ENCODE measurements around the gene LCE4A. TPM values are rescaled to one million over a fixed set of nuclear protein-coding genes. Genes with fewer than 3 reads are reported as not detected.

Gene LCE4A
- polyA plus RNA-seq, 2 of the 4 experiments (the other 2 are of a cell fraction) = not detected

DNA sequence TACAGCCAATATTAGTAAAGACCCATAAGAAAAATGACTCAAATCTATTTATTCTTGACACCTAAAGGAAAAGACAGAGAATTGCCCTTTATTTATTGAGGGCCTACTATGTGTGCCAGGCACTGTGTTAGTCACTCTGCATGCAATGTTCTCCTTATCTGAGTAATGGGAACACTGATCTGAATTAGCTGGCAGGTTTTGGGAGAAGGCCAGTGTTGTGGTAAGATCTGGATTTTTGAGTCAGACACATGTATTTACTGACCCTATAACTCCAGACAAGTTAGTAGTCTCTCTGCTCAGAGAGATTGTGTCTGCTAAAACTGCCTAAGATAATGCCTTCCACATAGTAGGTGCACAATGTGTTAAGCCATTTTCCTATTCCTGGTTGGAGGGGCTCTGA lies 17.3 kb downstream of the LCE4A start:
- Histone ChIP-seq H3K27ac (no peak overlapping the region), H3K9me3 (no peaks in the 10 kb centered on the region), H3K4me1 (no peaks in the 10 kb centered on the region), H3K4me3 (no peak overlapping the region), H3K4me2 (no peak overlapping the region)
- ATAC-seq = no peak
- no peak for FAIRE-seq
- no peak for DNase-seq (ENCODE audit: low read depth in 1 of 2, low spot score in 1 of 2)
- CTCF ChIA-PET = no interaction called here
- POLR2A ChIA-PET = no interaction called here
- TF ChIP-seq CEBPB (IDR thresholded peaks at IDR 0.05) (no peak), HEYL (CRISPR knock-in tag; IDR thresholded peaks at IDR 0.05) (no peak)

DNA sequence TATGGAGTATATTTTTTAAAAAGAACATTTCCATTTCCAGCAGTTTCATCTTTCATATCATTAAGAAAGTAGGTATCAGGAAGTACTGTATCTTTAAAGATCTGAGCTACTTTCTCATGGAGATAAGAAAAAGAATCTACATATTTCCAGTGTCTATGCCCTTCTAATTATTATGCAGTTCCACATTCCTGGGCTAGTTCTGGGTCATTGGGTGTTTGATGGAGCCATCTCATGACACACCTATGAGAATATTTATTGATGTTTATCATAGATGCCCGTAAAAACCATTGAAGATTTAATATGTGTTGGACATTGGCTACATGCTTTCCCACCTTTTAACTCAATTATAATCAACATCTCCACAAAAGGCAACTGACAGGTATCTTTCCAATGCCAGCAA lies 21.0 kb downstream of the LCE4A start:
- CTCF ChIA-PET = no interaction called here
- POLR2A ChIA-PET = no interaction called here

DNA sequence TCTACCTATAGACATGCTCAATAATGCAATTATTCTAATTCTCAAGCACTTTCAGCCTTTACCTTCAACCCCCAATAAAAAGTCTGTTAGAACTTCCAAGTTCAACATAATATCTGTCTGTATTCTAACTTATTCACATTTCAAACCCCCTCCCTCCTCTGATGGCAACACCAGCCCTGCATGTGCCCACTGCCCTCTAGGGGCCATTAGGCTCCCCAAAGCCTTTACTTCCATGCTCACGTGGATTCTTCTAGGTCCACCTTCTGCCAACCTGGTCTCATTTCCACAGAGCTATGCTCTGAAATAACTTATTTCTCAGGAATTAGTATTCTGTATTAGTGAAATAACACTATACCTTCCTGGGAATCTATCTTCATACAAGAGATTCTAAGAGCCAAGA lies 27.7 kb downstream of the LCE4A start:
- Histone ChIP-seq H3K4me3 (no peak overlapping the region), H3K9me3 (no peaks in the 10 kb centered on the region), H3K27ac (no peak overlapping the region), H3K4me1 (no peaks in the 10 kb centered on the region), H3K4me2 (no peak overlapping the region)
- ATAC-seq (peak; percentile 54 to 77; a peak in 4 of 6 replicates), FAIRE-seq (no peak), DNase-seq (ENCODE audit: low read depth in 1 of 2, low spot score in 1 of 2) (peak in 1 of 2 experiments; percentile 30)
- TF ChIP-seq SMC3 (IDR thresholded peaks at IDR 0.05) = 0 out of 3 replicates have a peak, but pooled peaks have one; percentile 13
- peak; percentile 33 to 52; a peak in 3 of 5 replicates for TF ChIP-seq RAD21 (conservative IDR thresholded peaks at IDR 0.05 in 1 of 2, IDR thresholded peaks at IDR 0.05 in 1 of 2)
- TF ChIP-seq, protein P1, sequence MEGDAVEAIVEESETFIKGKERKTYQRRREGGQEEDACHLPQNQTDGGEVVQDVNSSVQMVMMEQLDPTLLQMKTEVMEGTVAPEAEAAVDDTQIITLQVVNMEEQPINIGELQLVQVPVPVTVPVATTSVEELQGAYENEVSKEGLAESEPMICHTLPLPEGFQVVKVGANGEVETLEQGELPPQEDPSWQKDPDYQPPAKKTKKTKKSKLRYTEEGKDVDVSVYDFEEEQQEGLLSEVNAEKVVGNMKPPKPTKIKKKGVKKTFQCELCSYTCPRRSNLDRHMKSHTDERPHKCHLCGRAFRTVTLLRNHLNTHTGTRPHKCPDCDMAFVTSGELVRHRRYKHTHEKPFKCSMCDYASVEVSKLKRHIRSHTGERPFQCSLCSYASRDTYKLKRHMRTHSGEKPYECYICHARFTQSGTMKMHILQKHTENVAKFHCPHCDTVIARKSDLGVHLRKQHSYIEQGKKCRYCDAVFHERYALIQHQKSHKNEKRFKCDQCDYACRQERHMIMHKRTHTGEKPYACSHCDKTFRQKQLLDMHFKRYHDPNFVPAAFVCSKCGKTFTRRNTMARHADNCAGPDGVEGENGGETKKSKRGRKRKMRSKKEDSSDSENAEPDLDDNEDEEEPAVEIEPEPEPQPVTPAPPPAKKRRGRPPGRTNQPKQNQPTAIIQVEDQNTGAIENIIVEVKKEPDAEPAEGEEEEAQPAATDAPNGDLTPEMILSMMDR (IDR thresholded peaks at IDR 0.05) = peak; percentile 31; the same call in 2 of the 3 replicates
- TF ChIP-seq, protein P2, sequence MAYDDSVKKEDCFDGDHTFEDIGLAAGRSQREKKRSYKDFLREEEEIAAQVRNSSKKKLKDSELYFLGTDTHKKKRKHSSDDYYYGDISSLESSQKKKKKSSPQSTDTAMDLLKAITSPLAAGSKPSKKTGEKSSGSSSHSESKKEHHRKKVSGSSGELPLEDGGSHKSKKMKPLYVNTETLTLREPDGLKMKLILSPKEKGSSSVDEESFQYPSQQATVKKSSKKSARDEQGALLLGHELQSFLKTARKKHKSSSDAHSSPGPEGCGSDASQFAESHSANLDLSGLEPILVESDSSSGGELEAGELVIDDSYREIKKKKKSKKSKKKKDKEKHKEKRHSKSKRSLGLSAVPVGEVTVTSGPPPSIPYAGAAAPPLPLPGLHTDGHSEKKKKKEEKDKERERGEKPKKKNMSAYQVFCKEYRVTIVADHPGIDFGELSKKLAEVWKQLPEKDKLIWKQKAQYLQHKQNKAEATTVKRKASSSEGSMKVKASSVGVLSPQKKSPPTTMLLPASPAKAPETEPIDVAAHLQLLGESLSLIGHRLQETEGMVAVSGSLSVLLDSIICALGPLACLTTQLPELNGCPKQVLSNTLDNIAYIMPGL (CRISPR knock-in tag; IDR thresholded peaks at IDR 0.05; ENCODE audit: borderline replicate concordance) = no peak
- no peak for TF ChIP-seq RARB (CRISPR knock-in tag; IDR thresholded peaks at IDR 0.05)
- CTCF ChIA-PET = interaction anchor here (0.6 to 1.6 kb wide), 3 partner anchors 40 to 1031 kb away, joined by 3 read pairs; no protein-coding TSS in a partner anchor
- WGBS (ENCODE audit: missing lambda C conversion rate) = 5% methylated on average over 1 of the region's 1 CpG
- POLR2A ChIA-PET = no interaction called here

More for the DNA sequence above, 21.0 kb downstream of the LCE4A start:
- Histone ChIP-seq H3K9me3 (no peaks in the 10 kb centered on the region), H3K4me1 (no peaks in the 10 kb centered on the region), H3K4me2 (no peak overlapping the region), H3K4me3 (no peak overlapping the region), H3K27ac (no peak overlapping the region)
- TF ChIP-seq, protein P3, sequence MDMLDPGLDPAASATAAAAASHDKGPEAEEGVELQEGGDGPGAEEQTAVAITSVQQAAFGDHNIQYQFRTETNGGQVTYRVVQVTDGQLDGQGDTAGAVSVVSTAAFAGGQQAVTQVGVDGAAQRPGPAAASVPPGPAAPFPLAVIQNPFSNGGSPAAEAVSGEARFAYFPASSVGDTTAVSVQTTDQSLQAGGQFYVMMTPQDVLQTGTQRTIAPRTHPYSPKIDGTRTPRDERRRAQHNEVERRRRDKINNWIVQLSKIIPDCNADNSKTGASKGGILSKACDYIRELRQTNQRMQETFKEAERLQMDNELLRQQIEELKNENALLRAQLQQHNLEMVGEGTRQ (IDR thresholded peaks at IDR 0.05) = no peak
- TF ChIP-seq, protein P4, sequence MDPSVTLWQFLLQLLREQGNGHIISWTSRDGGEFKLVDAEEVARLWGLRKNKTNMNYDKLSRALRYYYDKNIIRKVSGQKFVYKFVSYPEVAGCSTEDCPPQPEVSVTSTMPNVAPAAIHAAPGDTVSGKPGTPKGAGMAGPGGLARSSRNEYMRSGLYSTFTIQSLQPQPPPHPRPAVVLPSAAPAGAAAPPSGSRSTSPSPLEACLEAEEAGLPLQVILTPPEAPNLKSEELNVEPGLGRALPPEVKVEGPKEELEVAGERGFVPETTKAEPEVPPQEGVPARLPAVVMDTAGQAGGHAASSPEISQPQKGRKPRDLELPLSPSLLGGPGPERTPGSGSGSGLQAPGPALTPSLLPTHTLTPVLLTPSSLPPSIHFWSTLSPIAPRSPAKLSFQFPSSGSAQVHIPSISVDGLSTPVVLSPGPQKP (IDR thresholded peaks at IDR 0.05; ENCODE audit: low read depth, low read length) = no peak
- no peak for TF ChIP-seq NFE2L2 (conservative IDR thresholded peaks at IDR 0.05; ENCODE audit: low read length)
- no peak for TF ChIP-seq CHD4 (IDR thresholded peaks at IDR 0.05; ENCODE audit: borderline replicate concordance)
- TF ChIP-seq SREBF2 (IDR thresholded peaks at IDR 0.05) = no peak
- TF ChIP-seq, protein P5, sequence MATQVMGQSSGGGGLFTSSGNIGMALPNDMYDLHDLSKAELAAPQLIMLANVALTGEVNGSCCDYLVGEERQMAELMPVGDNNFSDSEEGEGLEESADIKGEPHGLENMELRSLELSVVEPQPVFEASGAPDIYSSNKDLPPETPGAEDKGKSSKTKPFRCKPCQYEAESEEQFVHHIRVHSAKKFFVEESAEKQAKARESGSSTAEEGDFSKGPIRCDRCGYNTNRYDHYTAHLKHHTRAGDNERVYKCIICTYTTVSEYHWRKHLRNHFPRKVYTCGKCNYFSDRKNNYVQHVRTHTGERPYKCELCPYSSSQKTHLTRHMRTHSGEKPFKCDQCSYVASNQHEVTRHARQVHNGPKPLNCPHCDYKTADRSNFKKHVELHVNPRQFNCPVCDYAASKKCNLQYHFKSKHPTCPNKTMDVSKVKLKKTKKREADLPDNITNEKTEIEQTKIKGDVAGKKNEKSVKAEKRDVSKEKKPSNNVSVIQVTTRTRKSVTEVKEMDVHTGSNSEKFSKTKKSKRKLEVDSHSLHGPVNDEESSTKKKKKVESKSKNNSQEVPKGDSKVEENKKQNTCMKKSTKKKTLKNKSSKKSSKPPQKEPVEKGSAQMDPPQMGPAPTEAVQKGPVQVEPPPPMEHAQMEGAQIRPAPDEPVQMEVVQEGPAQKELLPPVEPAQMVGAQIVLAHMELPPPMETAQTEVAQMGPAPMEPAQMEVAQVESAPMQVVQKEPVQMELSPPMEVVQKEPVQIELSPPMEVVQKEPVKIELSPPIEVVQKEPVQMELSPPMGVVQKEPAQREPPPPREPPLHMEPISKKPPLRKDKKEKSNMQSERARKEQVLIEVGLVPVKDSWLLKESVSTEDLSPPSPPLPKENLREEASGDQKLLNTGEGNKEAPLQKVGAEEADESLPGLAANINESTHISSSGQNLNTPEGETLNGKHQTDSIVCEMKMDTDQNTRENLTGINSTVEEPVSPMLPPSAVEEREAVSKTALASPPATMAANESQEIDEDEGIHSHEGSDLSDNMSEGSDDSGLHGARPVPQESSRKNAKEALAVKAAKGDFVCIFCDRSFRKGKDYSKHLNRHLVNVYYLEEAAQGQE (IDR thresholded peaks at IDR 0.05) = no peak
- TF ChIP-seq JUN (IDR thresholded peaks at IDR 0.05) = no peak
- TF ChIP-seq RAD21 (conservative IDR thresholded peaks at IDR 0.05 in 1 of 2, IDR thresholded peaks at IDR 0.05 in 1 of 2) = no peak
- no peak for TF ChIP-seq CEBPB (IDR thresholded peaks at IDR 0.05)
- TF ChIP-seq BHLHE40 (IDR thresholded peaks at IDR 0.05; ENCODE audit: low read depth, low read length) = no peak
- TF ChIP-seq ZFP36 (IDR thresholded peaks at IDR 0.05; ENCODE audit: borderline replicate concordance, partially characterized antibody) = no peak
- TF ChIP-seq POLR2A (IDR thresholded peaks at IDR 0.05; ENCODE audit: low read length) = no peak
- TF ChIP-seq TFCP2L1 (CRISPR knock-in tag; IDR thresholded peaks at IDR 0.05) = no peak
- DNase-seq (ENCODE audit: low read depth in 1 of 2, low spot score in 1 of 2) (no peak), FAIRE-seq (no peak), ATAC-seq (no peak)
- 15% methylated on average over 1 of the region's 1 CpG for WGBS (ENCODE audit: missing lambda C conversion rate)

Data from A549 (cell line).